Cerebellar nuclear complex (tissue), 1 donor: ENCODE data around the gene BABAM1.

ENCODE experiments used
- DNase-seq, 2 experiments: peaks; one replicate each; lab custom pipeline; 2025; lab: John Stamatoyannopoulos, UW

BABAM1 gene

DNA sequence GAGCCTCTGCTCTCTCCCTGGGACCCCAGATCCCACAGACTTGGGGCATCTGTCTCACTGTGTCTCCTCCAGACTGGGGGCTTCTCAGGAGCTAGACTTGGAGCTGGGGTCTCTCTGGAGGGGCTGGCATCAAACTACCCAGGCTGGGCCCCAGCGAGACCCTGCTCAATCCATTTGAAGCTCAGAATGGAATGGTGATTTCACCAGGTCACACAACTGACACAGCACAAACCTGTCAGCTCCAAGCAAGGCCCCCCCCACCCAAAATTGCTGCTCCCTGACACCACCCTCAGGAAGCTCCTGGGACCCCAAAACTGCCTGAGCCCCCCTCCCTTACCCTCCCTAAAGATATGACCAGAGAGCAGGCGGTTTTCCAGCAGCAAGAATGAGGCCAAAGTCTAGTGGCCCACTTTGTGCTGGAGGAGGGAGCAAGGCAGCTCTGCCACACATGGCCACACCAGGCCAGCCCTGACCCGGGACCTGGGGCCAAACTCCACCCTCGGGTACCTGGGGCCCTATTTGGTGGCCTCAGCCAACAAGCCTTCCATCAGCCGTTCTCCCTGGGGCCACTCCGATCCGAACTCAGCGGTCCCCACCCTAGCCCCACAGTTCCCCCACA is 23.9 kb upstream of the BABAM1 start:
- no peak for DNase-seq

DNA sequence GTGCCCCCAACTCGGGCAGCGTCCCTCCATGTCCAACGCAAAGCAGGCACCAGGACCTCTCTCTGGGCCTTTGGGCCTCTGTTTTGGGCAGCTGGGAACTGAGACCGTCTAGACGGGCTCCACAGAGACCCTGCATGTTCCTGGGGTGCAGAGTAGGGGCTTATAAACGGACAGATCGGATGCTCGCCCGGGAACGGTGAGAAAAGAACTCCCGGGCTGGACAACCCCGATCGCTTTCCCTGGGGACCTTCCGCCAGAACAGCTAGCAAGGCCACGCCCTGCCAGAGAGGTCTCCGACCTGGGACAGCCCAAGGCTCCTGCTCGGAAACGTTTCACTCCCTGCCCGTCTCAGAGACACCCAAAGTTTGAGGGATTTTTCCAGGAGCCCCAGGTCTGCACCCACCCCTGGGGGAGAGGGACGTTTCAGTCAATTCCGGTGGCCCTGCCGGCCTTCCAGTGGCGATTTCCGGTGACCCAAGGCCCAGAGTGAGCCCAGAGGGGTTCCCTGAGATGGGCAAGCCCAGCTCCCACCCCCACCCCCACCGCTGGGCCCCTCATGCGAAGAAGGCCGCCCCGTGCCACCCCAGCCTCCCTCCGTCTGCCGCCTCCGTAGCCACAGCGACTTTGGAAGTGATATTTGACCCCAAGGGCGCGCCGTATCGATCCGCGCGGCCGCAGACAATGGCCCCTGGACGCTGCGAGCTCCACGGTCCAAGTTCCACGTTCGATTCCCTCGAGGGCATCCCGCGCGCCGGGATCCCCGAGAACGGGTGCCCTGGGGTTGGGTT is 23.2 kb upstream of the BABAM1 start:
- no peak for DNase-seq

DNA sequence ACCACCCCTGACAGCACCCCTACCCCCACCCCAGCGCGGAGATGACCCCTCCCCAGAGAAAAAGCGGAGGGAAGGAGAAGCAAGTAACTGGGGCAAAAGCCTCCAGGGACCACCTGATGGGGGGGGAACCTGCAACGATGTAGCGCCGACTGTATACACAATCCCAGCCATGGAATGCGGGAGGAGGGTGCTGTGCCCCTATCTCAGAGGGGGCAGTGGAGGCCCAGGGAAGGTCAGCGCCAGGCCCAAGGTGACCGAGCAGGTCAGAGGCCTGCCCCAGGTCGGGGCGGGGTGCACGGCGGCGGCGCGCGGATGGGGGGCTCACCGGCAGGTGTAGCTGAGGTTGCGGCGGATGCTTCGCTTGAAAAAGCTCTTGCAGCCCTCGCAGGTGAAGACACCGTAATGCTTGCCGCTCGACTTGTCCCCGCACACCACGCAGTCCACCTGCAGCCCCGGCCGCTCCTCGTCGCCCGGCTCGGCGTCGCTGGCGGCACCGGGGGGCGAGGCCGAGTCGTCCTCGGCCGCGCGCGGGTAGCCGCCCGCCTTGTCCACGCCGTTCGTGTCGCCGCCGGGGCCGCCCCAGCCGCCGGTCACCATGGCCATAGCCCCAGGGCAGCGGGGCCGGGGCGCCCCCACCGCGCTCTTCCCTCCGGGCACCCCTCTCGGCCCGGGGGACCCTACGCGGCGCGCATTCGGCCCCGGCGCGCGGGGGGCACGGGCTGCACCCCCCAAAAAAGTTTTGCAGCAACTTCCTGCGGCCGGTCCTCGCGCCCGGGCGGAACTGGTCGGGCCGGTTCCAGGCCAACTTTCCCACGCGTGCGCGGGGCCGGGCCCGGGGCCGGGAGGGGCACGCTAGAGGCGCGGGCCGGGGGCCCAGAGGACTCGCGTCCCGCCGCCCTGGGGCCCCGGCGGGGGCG is 22.4 kb upstream of the BABAM1 start:
- no peak for DNase-seq

DNA sequence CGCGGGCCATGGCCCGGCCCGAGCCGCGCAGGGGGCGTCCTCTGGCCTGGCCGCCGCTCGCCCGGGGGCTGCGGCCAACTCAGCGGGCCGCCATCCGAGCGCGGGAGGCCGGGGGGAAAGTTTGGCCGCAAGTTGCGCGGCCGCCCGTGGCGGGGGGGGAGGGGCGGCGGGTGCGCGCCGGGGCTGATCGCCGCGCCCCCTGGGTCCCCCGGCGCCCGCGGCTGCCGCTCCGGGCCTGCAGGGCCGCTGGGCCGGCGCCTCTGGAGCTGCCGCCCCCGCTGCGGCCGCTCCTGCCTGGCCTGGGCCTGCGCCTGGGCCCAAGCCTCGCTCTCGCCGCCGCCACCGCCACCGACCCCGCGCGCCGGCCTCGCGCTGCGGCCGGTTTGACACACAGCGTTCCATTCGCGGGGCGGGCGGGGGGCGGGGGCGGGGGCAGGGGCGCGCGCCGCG is 21.7 kb upstream of the BABAM1 start, which contains the start of gene NR2F6:
Gene NR2F6 (minus strand): TSS at position 385 of the 450 bp plus-strand sequence. CDS start 699 bp downstream, outside the sequence.
- no peak for DNase-seq

DNA sequence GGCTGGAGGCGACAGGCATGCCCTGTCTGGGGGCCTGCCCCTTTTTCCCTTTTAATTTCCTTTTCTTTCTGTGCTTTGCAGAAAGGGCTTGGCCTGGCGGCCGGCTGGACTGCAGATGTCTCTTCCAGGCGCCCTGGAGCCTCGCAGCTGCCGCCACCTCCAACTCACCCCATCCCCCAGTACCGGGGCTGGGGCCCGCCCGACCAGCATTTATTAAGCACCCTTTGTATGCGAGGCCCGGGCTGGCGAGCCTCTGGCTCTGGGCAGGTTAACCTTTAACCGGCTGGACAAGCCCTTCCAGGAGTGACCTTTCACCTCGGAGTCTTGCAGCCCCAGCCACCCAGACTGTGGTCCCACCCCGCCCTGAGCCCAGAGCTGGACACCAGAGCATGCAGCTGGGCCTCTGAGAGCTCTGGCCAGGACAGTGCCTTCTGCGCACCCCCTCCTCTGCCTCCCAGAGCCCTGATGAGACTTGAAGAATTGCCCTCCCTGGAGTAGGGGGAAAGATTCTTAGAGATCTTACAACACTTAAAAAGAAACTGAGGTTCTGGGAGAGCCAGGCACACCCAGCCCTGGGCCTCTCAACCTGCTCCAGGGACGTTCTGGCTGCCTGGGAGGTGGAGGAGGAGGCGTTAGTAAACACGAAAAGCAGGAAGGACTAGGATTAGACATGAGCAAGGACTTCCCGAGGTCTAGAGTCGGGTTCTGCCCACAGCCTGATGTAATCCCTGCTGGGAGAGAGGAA is 20.4 kb upstream of the BABAM1 start:
- no peak for DNase-seq

DNA sequence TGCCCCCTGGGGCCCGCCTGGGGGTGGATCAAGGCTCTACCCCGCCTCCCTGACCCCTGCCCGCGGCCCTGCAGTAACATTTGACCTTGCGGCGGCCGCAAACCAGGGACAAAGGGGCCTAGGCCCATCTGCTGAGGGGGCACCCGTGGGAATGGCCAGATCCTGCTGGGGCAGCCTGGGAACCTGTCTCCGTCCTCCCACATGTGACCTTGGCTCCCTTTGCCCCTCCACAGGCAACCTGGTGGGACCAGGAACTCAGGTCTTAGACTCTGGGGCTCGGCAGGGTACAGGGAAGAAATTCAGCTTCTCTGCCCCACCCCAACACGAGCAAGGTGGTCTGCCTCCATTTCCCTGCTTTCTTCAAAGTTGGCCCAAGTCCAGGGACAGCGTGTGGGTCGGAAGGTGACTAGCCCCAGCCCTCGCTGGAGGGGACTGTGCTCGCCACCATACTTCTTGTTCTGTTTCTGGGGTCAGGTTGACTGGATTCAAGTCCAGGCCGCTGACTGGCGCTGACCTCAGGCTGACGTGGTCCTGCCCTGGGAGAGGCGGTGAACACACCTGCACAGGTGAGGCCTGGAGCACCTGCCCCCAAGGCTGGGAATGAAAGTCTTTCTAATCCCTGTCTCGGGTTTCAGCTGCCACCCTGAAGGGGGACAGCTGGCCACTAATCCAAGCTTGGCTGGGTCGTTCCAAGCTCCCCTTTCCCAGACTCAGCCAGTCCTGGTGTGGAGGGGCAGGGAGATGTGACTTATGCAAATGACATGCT is 19.0 kb upstream of the BABAM1 start:
- DNase-seq = no peak

DNA sequence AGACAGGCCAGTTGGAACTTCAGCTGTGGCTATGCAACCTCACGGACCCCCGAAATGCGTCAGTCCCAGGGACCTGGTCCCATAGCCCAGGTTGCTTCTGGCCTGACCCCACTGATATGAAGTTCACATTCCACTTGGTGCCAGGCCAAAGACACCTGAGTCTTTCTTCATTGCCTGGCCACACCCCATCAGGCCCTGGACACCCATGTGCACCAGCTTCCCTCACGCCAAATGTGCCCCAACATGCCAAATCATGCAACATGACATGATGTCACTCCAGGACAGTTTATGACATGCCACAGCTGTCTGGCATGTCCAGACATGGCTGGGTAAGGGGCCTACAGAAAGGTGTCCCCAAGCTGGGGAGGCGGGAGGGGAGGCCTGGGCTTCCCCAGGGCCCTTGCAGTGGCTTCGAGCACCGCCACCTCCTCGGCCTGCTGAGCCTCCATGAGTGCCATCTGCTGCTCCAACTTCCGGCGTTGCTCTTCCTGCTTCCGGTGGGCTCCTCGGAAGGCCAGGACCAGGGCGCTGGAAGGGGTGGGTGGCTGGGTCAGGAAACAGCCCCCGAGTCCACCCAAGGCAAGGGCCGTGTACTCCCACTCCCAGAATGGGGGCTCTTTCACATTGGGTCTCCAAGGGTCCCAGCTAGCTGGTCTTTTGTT is 17.2 kb upstream of the BABAM1 start:
- DNase-seq = no peak

DNA sequence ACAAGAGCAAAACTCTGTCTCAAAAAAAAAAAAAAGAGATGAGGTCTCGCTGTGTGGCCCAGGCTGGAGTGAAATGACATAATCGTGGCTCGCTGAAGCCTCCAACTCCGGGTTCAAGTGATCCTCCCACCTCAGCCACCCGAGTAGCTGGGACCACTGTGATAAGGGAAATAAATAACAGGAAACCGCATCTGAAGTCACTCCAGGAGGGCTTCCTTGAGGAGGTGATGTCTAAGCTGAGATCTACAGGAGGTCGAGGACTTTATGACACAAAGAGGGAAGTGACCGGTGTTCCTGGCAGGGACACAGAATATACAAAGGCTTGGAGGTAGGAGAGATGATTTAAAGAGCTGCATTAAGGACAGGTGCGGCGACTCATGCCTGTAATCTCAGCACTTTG is 12.6 kb upstream of the BABAM1 start:
- DNase-seq = no peak

DNA sequence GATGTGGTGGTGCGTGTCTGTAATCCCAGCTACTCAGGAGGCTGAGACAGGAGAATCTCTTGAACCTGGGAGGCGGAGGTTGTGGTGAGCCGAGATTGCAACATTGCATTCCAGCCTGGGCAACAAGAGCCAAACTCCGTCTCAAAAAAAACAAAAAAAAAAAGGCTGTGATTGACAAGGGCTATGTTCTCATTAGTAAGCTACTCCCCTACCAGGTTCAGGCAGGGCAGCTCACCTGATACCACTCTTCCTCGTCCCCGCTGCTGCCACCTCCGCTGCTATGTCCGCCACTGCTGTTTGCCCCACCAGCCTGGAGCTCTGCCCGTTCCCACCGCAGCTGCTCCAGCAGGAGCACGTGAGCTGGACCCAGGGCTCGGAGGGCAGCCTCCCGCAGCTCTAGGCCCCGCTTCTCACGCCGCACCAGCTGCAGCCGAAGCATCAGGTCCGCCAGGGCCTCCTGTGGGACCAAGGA is 12.1 kb upstream of the BABAM1 start:
- no peak for DNase-seq

DNA sequence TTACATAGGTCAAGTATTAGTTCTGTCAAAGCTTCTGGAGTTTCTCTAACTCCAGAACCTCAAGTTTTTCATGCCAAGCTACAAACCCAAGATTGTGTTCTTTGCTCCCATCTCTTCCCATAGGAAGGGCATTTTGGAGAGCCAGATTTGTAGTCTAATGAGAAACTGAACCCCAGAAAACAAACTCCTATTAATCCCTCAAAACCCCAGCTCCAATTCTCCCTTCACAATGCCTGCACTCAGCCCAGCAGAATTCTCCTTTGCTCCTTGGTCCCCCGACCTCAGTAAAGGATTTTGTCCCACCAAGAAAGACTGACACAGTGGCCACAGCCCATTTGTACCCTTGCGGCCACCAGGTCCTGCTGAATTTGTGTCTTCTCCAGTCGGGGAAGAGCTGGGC is 11.1 kb upstream of the BABAM1 start:
- no peak for DNase-seq

DNA sequence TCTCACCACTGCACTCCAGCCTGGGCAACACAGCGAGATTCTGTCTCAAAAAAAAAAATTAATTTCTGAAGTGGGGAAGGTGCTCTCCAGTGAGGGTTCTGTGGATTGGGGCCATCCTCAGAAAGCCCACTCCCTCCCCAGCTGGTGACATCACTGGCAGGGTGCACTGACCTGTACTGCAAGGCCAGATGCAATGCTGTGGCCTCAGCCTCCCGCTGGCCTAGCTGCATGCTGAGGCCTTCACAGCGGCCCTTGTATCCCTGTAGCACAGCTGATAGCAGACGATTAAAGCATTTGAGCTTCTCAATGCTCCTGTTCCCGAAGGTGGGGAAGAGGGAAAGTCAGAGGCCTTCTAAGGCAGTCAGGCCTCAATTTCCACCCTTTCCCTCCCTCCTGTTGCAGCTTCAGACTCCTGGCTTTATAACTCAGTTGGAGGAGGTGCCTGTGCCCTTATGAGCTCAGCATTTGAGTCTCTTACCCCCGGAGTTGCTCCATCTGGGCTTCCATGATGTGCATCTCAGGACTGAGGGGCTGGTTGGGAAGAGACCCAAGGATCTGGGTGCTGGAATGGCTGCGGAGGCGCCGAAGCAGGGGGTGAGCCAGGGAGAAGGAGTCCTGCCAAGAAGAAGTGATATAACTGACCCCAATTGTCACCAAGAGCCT is 8.0 kb upstream of the BABAM1 start:
- no peak for DNase-seq

DNA sequence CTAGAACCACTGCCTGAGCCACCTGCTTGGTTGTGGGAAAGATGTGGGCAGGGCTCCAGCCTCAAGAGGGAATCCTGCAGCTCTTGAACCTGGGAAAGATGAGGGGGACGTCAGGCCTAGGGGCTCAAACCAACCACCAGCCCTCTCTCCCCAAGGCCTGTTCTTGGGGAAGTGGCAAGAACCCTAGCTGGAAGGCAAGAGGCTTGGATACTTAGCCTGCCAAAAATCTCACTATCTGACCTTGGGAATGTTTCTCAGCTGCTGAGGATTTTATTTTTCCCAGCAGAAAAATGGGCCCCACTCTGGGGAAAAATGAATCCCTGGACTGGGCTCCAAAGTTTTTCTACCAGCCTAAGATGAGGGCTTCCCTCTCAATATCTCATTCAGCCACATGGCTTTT is 7.3 kb upstream of the BABAM1 start:
- DNase-seq = no peak

DNA sequence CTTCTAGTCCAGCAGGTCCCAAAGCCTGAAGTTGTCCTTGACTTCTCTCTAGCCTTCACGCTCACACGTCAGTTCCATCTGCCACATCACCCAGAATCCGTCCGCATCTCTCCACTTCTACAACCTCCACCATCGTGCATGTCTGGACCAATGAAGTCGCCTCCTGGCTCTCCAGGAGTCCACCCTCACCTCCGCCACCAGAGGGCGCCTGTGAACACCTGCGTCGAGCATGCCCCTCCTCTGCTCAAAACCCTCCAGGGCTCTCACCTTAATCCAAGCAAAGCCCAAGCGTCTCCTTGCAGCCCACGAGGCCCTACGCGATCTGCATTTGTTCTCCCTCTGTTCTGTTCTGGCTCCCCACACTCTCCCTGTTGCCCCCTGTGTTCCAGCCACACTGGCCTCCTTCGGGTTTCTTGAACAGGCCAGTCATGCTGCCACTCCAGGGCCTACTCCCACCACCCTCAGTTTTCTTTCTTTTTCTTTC is 6.4 kb upstream of the BABAM1 start:
- no peak for DNase-seq

DNA sequence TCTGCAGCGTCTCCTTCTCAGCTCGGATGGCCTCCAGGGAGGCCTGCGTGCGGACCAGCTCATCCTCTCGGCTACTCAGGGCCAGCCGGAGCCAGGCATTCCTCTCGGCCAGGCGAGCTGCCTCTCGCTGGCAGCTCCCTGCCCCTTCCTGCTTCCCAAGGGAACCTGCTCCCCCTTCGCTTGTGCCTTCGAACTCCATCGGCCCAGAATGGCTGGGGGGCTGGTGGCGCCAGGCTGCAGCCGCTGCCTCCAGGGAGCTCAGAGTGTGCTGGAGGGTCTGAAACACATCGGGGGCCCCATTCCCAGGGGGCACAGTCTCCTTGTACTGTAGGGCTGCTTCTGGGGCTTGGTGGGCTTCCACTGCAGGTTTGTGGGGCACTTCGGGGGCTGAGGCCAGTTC is 4.7 kb upstream of the BABAM1 start:
- DNase-seq = no peak

DNA sequence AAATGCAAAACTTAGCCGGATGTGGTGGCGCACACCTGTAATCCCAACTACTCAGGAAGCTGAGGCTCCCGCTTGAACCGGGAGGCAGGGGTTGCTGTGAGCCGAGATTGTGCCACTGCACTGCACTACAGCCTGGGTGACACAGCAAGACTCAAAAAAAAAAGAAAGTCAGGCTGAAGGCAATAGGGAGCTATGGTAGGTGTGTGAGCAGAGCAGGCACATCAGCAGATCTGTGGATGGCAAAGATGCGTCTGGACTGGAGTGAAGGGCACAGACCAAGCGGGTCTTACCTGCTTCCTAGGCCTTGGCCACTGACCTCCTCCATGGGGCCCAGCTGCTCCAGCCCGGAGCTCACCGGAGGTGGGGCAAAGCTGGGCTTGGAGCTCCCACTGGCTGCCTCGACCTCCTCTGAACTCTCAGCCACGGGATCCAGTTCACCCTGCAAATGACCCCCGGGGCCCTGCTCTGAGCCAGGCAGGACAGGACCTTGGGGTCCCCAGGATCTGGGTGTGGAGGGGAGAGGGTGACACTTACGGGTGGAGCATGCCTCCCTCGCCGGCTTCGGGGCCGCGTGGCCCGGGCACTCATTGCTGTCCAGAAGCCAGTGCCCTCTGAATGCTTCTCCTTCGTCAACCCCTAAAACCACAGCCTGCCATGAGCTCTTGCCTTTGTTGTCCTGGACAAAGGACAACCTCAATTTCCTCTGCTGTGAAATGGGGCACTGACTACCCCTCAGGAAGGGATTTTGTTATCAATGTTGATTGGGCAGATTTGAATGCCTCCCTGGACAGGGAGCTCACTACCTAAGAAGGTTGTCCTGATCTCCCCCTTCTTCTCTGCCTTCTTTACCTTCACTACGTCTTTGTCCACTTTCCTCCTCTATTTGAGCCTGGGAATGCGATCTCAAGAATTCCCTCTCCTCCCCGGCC is 3.3 kb upstream of the BABAM1 start:
- DNase-seq = no peak

DNA sequence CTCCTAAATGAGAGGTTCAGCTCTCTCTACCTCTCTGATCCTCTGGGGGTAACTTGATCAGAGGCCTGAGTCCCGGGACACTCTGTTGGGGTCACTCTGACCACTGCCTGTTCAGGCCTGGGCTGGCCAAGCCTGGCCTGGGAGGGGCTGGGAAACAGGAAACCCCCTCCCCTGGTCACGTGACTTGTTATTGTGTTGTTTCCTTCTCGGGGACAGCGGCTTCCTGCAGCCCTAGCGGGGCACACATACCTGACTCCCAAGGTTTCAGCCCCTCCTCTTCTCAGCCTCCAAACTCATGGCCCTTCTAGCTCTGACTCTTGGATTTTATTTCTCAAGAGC is 2.6 kb upstream of the BABAM1 start, which contains the start of gene USHBP1:
Gene USHBP1 (minus strand): TSS at position 105 of the 339 bp plus-strand sequence. CDS start 446 bp downstream, outside the sequence.
- no peak for DNase-seq

DNA sequence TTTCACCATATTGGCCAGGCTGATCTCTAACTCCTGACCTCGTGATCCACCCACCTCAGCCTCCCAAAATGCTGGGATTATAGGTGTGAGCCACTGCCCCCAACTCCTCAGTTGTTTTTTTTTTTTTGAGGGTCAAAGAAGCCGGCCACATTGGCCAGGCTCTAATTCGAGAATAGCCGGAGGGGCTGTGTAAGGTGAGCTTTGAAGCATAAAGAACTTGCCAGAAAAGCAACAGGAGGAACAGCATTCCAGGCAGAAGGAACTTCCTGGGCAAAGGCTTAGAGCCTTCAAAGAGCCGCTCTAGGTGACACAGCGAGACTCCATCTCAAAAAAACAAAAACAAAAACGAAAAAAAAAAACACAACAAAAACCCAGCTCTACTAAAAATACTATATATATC is 1.2 kb upstream of the BABAM1 start:
- DNase-seq = no peak

DNA sequence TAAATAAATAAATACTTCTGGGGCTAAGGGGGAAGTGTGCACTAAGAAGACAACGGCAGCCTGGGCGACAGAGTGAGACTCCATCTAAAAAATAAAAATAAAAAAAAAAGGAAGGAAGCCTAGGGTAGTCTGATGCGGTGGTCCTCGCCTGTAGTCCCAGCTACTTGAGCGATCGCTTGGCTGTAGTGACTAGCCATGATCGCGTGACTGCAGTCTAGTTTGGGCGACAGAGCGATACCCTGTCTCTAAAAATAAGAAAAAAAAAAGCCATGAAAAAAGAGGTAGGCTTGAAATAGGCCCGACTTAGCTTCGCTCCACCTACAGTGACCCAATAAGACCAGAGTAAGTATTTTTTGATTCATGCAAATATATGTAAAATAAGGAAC is 661 bp upstream of the BABAM1 start:
- DNase-seq = no peak

DNA sequence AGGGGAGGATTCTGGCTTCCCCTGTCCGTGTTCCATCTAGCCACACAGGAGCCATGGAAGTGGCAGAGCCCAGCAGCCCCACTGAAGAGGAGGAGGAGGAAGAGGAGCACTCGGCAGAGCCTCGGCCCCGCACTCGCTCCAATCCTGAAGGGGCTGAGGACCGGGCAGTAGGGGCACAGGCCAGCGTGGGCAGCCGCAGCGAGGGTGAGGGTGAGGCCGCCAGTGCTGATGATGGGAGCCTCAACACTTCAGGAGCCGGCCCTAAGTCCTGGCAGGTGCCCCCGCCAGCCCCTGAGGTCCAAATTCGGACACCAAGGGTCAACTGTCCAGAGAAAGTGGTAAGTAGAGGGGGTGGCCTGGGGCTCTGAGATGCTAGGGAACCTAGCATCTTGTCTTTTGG is 1.5 kb downstream of the BABAM1 start:
- no peak for DNase-seq
